ENCODE results near the gene PTPRG. TPM values are rescaled to one million over a fixed set of nuclear protein-coding genes. Genes with fewer than 3 reads are reported as not detected.

Gene PTPRG
- total RNA-seq, 2 donors from 2014 or later = 76.5 to 108 TPM

GRCh38 chr3:61869371-61869770 lies 308.0 kb downstream of the PTPRG start:
- Mint-ChIP-seq H3K4me1 (peaks cover 55% of the 10 kb centered on the region), H3K36me3 (ENCODE audit: low read depth) (no peaks in the 10 kb centered on the region), H3K27me3 (ENCODE audit: insufficient read depth) (no peaks in the 10 kb centered on the region), H3K9me3 (no peaks in the 10 kb centered on the region), H3K27ac (peak overlapping the region; percentile 4), H3K4me3 (no peak overlapping the region)
- peaks cover 11% of the 10 kb centered on the region for H3K4me1 ChIP-seq (ENCODE audit: control insufficient read depth, insufficient read depth, low read length)
- no peak overlapping the region for H3K27ac ChIP-seq (ENCODE audit: low read depth, low read length)
- DNase-seq = no peak
- WGBS, 2 experiments (ENCODE audit: insufficient coverage in 1 of 2, insufficient read length in 1 of 2) = 60 to 91% methylated on average over 1 to 6 of the region's 6 CpGs
- no peaks in the 10 kb centered on the region for H3K9me3 ChIP-seq (ENCODE audit: control insufficient read depth, low read length)
- no peak overlapping the region for H3K9ac ChIP-seq (ENCODE audit: extremely low read depth, low read length, poor library complexity, severe bottlenecking)
- H3K36me3 ChIP-seq (ENCODE audit: control insufficient read depth, insufficient read depth, low read length) = no peaks in the 10 kb centered on the region
- H3K27me3 ChIP-seq (ENCODE audit: control insufficient read depth, insufficient read depth, low read length, poor library complexity, severe bottlenecking) = no peaks in the 10 kb centered on the region
- no peak for TF ChIP-seq CTCF (conservative IDR thresholded peaks at IDR 0.05)
- no peak overlapping the region for H3K4me3 ChIP-seq (ENCODE audit: low read length)

GRCh38 chr3:61871644-61872043 lies 310.3 kb downstream of the PTPRG start:
- no peak for DNase-seq

GRCh38 chr3:61872077-61872706 lies 310.8 kb downstream of the PTPRG start:
- DNase-seq = no peak
- no peak overlapping the region for H3K4me3 ChIP-seq (ENCODE audit: low read length)
- peak overlapping the region; percentile 87 for H3K27ac Mint-ChIP-seq
- peaks cover 26% of the 10 kb centered on the region for H3K4me1 ChIP-seq (ENCODE audit: control insufficient read depth, insufficient read depth, low read length)
- H3K36me3 ChIP-seq (ENCODE audit: control insufficient read depth, insufficient read depth, low read length) = no peaks in the 10 kb centered on the region
- no peak overlapping the region for H3K9ac ChIP-seq (ENCODE audit: extremely low read depth, low read length, poor library complexity, severe bottlenecking)
- no peak for TF ChIP-seq CTCF (conservative IDR thresholded peaks at IDR 0.05)
- peaks cover 71% of the 10 kb centered on the region for H3K4me1 Mint-ChIP-seq
- H3K27ac ChIP-seq (ENCODE audit: low read depth, low read length) = no peak overlapping the region
- H3K4me3 Mint-ChIP-seq = no peak overlapping the region
- no peaks in the 10 kb centered on the region for H3K9me3 Mint-ChIP-seq
- 63 to 67% methylated on average over 4 to 5 of the region's 5 CpGs for WGBS, 2 experiments (ENCODE audit: insufficient coverage in 1 of 2, insufficient read length in 1 of 2)
- H3K36me3 Mint-ChIP-seq (ENCODE audit: low read depth) = no peaks in the 10 kb centered on the region
- H3K9me3 ChIP-seq (ENCODE audit: control insufficient read depth, low read length) = no peaks in the 10 kb centered on the region
- no peaks in the 10 kb centered on the region for H3K27me3 Mint-ChIP-seq (ENCODE audit: insufficient read depth)
- H3K27me3 ChIP-seq (ENCODE audit: control insufficient read depth, insufficient read depth, low read length, poor library complexity, severe bottlenecking) = no peaks in the 10 kb centered on the region

More at GRCh38 chr3:61871644-61872043, 310.3 kb downstream of the PTPRG start:
- Histone ChIP-seq H3K4me1 (ENCODE audit: control insufficient read depth, insufficient read depth, low read length) (peaks cover 21% of the 10 kb centered on the region), H3K27me3 (ENCODE audit: control insufficient read depth, insufficient read depth, low read length, poor library complexity, severe bottlenecking) (no peaks in the 10 kb centered on the region), H3K9ac (ENCODE audit: extremely low read depth, low read length, poor library complexity, severe bottlenecking) (no peak overlapping the region), H3K27ac (ENCODE audit: low read depth, low read length) (peak overlapping the region; percentile 9), H3K4me3 (ENCODE audit: low read length) (no peak overlapping the region), H3K9me3 (ENCODE audit: control insufficient read depth, low read length) (no peaks in the 10 kb centered on the region), H3K36me3 (ENCODE audit: control insufficient read depth, insufficient read depth, low read length) (no peaks in the 10 kb centered on the region)
- Mint-ChIP-seq H3K9me3 (no peaks in the 10 kb centered on the region), H3K4me1 (peaks cover 66% of the 10 kb centered on the region), H3K36me3 (ENCODE audit: low read depth) (no peaks in the 10 kb centered on the region), H3K27me3 (ENCODE audit: insufficient read depth) (no peaks in the 10 kb centered on the region), H3K4me3 (no peak overlapping the region), H3K27ac (peak overlapping the region; percentile 87)
- no peak for TF ChIP-seq CTCF (conservative IDR thresholded peaks at IDR 0.05)
- WGBS, 2 experiments (ENCODE audit: insufficient coverage in 1 of 2, insufficient read length in 1 of 2) = 50 to 64% methylated on average over 1 to 2 of the region's 2 CpGs
